HL-60 (cell line): ENCODE measurements around the gene GLB1L.

Experiments
- DNase-seq, 2 experiments: peaks; one replicate each; pipeline ENCODE4 v3.0.0-alpha.2; 2010 to 2020; ENCODE audit warnings: low read depth in 1 of 2, low spot score in 1 of 2
- H3K27ac ChIP-seq: fragments of 250-450 bp; sonication (Bioruptor Pico); replicated peaks from 2 replicates; pipeline ENCODE4 v1.5.1; 2020; ENCODE audit warnings: mild to moderate bottlenecking, moderate library complexity
- H3K27me3 ChIP-seq: fragments of 250-450 bp; sonication (Bioruptor Pico); 2 replicates; pipeline ENCODE4 v1.5.1; 2021; ENCODE audit warnings: mild to moderate bottlenecking, moderate library complexity; ENCODE audit not compliant: insufficient read depth, poor library complexity, severe bottlenecking
- H3K4me3 ChIP-seq: replicated peaks from 2 replicates; pipeline ENCODE4 v1.5.1; 2011; ENCODE audit warnings: mild to moderate bottlenecking, control low read depth, low read length; ENCODE audit not compliant: insufficient read depth
- GABPA ChIP-seq: IDR thresholded peaks from 2 replicates; pipeline ENCODE4 v1.6.1; 2012; ENCODE audit warnings: low read depth
- POLR2AphosphoS5 ChIP-seq: IDR thresholded peaks from 2 replicates; pipeline ENCODE4 v1.6.1; 2012; ENCODE audit warnings: low read depth
- REST ChIP-seq: IDR thresholded peaks from 2 replicates; pipeline ENCODE4 v1.6.1; 2012; ENCODE audit warnings: low read depth; ENCODE audit not compliant: insufficient replicate concordance
- SPI1 ChIP-seq: IDR thresholded peaks from 2 replicates; pipeline ENCODE4 v1.6.1; 2012; ENCODE audit warnings: low read depth, mild to moderate bottlenecking, borderline replicate concordance
- TF ChIP-seq, protein P1 (sequence below): IDR thresholded peaks from one replicate; pipeline ENCODE4 v1.5.1; 2011; ENCODE audit warnings: low read length, control low read depth, inconsistent platforms; ENCODE audit not compliant: insufficient read depth

Gene GLB1L

DNA sequence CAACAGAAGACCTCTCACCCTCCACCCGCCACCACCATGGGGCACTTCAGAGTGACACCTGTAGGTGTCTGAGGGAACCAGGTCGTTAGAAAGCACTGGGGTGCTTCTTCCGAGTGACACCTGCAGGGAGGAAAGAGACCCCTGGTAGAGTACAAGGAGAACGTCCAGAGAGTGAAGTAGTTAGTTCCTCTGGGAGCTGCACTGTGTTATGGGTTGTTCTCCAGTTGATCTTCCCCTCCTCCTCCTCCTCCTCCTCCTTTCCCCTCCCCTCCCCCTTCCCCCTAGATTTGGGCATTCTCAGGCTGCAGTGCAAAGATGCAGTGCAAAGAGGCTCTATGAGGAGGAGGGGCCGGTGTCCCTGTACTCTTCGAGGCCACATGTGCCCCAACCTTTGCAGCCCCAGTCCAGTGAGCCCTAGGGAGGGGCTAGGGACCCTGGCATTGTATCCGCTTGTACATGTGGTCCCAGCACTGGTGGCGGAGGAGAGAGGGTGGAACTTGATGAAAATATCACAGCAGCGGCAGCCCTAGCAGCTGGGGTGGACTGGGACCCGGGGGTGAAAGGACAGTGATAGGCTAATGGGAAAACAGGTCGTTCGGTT lies 34.8 kb upstream of the GLB1L start:
- H3K4me3 ChIP-seq, result peak overlapping the region; percentile 47

DNA sequence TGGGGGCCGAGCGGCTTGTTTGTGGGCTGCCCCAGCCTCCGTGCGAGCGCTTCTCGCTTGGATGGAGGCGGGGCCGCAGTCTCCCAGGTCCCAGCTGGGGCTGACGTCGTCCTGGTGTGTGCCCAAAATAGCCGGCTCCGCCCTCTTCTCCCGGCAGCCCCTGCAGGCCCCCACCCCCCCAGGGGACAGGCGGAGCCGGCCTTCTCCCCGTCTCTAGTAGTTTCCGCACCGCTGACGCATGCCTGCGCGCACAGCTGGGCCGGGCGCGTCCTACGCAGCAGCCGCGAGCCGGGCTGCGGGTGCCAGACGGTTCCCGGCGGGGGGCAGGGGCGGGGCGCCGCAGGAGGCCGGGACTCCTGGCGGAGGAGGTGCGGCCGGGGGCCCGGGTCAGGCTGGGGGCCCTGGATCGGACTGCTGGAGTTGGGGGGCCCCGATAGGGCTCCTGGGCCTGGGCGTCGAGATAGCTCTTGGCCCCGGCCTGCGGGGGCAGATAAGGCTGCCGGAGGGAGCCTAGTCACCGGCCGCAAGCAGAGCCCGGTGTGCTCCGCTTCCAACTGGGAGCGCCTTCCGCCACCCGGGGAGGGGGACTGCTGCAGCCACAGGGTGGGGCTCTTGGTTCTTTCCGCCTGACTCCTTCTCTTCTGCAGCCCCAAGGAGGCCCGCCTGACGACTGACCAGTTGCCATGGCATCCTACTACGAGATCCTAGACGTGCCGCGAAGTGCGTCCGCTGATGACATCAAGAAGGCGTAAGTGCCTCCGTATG lies 34.1 kb upstream of the GLB1L start, which contains the start of gene DNAJB2:
Gene DNAJB2 (plus strand): TSS at position 216 of the 765 bp plus-strand sequence. CDS start 468 bp downstream, at position 684.
- peak; percentile 95 to 98 for DNase-seq

More for the DNA sequence above, 34.8 kb upstream of the GLB1L start:
- Histone ChIP-seq H3K27me3 (no peaks in the 10 kb centered on the region), H3K27ac (peak overlapping the region; percentile 64; the same call in 1 of the 2 replicates)
- DNase-seq, result no peak
- TF ChIP-seq SPI1 (no peak), POLR2AphosphoS5 (no peak), REST (no peak), GABPA (no peak)
- TF ChIP-seq, protein P1, sequence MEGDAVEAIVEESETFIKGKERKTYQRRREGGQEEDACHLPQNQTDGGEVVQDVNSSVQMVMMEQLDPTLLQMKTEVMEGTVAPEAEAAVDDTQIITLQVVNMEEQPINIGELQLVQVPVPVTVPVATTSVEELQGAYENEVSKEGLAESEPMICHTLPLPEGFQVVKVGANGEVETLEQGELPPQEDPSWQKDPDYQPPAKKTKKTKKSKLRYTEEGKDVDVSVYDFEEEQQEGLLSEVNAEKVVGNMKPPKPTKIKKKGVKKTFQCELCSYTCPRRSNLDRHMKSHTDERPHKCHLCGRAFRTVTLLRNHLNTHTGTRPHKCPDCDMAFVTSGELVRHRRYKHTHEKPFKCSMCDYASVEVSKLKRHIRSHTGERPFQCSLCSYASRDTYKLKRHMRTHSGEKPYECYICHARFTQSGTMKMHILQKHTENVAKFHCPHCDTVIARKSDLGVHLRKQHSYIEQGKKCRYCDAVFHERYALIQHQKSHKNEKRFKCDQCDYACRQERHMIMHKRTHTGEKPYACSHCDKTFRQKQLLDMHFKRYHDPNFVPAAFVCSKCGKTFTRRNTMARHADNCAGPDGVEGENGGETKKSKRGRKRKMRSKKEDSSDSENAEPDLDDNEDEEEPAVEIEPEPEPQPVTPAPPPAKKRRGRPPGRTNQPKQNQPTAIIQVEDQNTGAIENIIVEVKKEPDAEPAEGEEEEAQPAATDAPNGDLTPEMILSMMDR, result no peak

More for the DNA sequence above, 34.1 kb upstream of the GLB1L start, which contains the start of gene DNAJB2:
- TF ChIP-seq, protein P1, result no peak
- TF ChIP-seq GABPA, result no peak
- no peak for TF ChIP-seq REST
- peak; percentile 27; the same call in 1 of the 2 replicates for TF ChIP-seq SPI1
- peak; percentile 54; the same call in 1 of the 2 replicates for TF ChIP-seq POLR2AphosphoS5
- Histone ChIP-seq H3K27ac (peak within 1 kb of the TSS; percentile 64), H3K27me3 (no peaks in the 10 kb centered on the region), H3K4me3 (peak within 1 kb of the TSS; percentile 47)
